ENCODE data around the gene UBL3. TPM values are rescaled to one million over a fixed set of nuclear protein-coding genes. Genes with fewer than 3 reads are reported as not detected.

Gene UBL3
- total RNA-seq, 2 experiments from 2014 or later: 7.2 to 8.1 TPM

DNA sequence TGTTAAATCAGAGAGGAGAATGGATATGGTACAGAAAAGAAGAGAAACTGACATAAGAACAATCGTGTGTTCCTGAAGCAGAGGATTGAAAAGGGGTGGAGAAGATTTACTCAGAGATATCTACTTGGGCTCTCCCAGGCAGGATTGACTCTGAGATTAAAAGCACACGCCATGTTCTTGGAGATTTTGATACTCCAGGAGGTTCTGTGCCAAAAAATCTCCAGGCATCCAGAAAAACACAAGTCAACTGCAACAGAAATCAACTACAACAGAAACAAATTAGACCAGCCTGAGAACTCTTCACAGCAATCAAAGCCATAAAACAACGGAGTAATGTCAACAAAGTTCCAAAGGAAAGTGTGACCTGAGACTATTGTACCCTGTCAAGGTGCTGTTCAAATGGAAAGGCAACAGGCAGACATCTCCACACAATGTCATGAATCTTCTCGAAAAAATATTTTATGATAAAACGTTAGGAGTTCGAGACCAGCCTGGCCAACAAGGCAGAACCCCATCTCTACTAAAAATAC, 104.2 kb downstream of the UBL3 start:
- POLR2A ChIA-PET: interaction anchor here (0.6 kb wide), 1 partner anchor 748 kb away, joined by 3 read pairs; no protein-coding TSS in a partner anchor

GRCh38 chr13:29745704-29746103, 104.7 kb downstream of the UBL3 start:
- Mint-ChIP-seq H3K27ac (no peak overlapping the region), H3K9me3 (no peaks in the 10 kb centered on the region), H3K4me3 (no peak overlapping the region), H3K36me3 (ENCODE audit: low read depth) (no peaks in the 10 kb centered on the region), H3K4me1 (ENCODE audit: low read depth) (no peaks in the 10 kb centered on the region), H3K27me3 (peaks cover 8% of the 10 kb centered on the region)
- CTCF ChIA-PET: no interaction called here
- DNase-seq (no peak), ATAC-seq (no peak)
- POLR2A ChIA-PET: interaction anchor here (0.6 kb wide), 1 partner anchor 748 kb away, joined by 3 read pairs; no protein-coding TSS in a partner anchor
- intact Hi-C loops (cut with micrococcal nuclease): no loop called here
- TF ChIP-seq, protein P1, sequence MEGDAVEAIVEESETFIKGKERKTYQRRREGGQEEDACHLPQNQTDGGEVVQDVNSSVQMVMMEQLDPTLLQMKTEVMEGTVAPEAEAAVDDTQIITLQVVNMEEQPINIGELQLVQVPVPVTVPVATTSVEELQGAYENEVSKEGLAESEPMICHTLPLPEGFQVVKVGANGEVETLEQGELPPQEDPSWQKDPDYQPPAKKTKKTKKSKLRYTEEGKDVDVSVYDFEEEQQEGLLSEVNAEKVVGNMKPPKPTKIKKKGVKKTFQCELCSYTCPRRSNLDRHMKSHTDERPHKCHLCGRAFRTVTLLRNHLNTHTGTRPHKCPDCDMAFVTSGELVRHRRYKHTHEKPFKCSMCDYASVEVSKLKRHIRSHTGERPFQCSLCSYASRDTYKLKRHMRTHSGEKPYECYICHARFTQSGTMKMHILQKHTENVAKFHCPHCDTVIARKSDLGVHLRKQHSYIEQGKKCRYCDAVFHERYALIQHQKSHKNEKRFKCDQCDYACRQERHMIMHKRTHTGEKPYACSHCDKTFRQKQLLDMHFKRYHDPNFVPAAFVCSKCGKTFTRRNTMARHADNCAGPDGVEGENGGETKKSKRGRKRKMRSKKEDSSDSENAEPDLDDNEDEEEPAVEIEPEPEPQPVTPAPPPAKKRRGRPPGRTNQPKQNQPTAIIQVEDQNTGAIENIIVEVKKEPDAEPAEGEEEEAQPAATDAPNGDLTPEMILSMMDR (IDR thresholded peaks at IDR 0.05): no peak

More for the DNA sequence above, 104.2 kb downstream of the UBL3 start:
- TF ChIP-seq, protein P1 (IDR thresholded peaks at IDR 0.05): no peak
- Mint-ChIP-seq H3K36me3 (ENCODE audit: low read depth) (no peaks in the 10 kb centered on the region), H3K27me3 (peaks cover 8% of the 10 kb centered on the region), H3K4me1 (ENCODE audit: low read depth) (no peaks in the 10 kb centered on the region), H3K9me3 (no peaks in the 10 kb centered on the region), H3K27ac (no peak overlapping the region), H3K4me3 (no peak overlapping the region)
- CTCF ChIA-PET: no interaction called here
- DNase-seq (no peak), ATAC-seq (no peak)
- intact Hi-C loops (cut with micrococcal nuclease): no loop called here

DNA sequence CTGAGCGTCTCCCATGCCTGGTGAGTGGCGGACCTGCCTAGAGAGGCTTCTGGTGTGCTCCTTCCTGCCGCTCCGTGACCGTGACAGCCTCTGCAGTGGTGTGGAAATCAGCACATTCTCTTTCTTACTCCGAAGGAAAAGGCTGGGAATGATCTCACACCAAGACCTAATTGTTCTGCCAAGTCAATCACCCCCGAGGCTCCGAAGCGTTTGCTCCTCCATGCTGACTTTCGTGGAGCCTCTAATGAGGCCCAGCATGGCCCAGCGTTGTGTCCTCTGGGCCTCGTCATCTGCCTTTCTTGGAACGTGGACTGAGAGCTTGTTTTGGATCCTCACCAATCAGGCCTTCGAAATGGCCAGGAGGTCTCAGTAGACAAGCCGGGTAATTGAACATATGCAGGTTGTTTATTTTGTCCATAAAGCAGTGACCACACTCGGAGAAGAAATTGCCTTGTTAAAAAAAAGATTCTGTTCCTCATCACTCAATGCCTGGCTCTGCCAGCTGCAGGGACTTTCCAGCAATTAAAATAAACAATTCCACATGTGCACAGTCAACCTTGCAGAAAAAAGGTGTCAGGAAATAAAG, 107.1 kb downstream of the UBL3 start:
- no peaks in the 10 kb centered on the region for H3K9me3 Mint-ChIP-seq
- no peak overlapping the region for H3K27ac Mint-ChIP-seq
- H3K27me3 Mint-ChIP-seq: peaks cover 6% of the 10 kb centered on the region
- no peak overlapping the region for H3K4me3 Mint-ChIP-seq
- TF ChIP-seq, protein P1 (IDR thresholded peaks at IDR 0.05): no peak
- ATAC-seq (no peak), DNase-seq (no peak)
- CTCF ChIA-PET: no interaction called here
- H3K4me1 Mint-ChIP-seq (ENCODE audit: low read depth): no peaks in the 10 kb centered on the region
- POLR2A ChIA-PET: no interaction called here
- no peaks in the 10 kb centered on the region for H3K36me3 Mint-ChIP-seq (ENCODE audit: low read depth)
- intact Hi-C loops (cut with micrococcal nuclease): no loop called here

- H3K4me3 Mint-ChIP-seq: no peak overlapping the region
Observed at GRCh38 chr13:29740961-29741360, 109.5 kb downstream of the UBL3 start.

DNA sequence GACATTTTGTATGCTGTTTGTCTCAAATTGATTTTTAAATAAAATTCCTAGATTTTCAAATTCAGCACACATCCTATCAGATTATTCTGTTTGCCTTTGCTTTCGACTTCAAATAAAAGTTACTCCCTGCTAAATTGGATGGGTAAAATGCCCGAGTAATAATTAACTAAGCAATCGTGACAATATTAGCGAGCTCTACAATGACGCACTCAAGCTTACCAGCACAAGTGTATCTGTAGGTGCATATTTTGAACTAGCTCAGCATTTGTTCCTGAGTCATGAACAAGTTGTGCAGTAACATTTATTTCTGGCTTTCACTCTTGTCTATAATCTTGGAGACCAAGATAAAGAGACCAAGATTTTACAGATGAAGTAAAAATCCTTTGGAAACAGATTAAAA, 113.4 kb downstream of the UBL3 start:
- intact Hi-C loops (cut with micrococcal nuclease): no loop called here
- Mint-ChIP-seq H3K4me3 (no peak overlapping the region), H3K36me3 (ENCODE audit: low read depth) (no peaks in the 10 kb centered on the region), H3K9me3 (no peaks in the 10 kb centered on the region), H3K27ac (no peak overlapping the region), H3K4me1 (ENCODE audit: low read depth) (peaks cover 11% of the 10 kb centered on the region), H3K27me3 (peaks cover 15% of the 10 kb centered on the region)
- ChIA-PET CTCF (no interaction called here), POLR2A (interaction anchor here (0.6 kb wide), 1 partner anchor 268 kb away, joined by 3 read pairs; no protein-coding TSS in a partner anchor)
- ATAC-seq (no peak), DNase-seq (no peak)
- TF ChIP-seq, protein P1 (IDR thresholded peaks at IDR 0.05): no peak

More at GRCh38 chr13:29740961-29741360, 109.5 kb downstream of the UBL3 start:
- TF ChIP-seq, protein P1 (IDR thresholded peaks at IDR 0.05): no peak
- Mint-ChIP-seq H3K4me1 (ENCODE audit: low read depth) (no peaks in the 10 kb centered on the region), H3K36me3 (ENCODE audit: low read depth) (no peaks in the 10 kb centered on the region), H3K9me3 (no peaks in the 10 kb centered on the region), H3K27me3 (peaks cover 5% of the 10 kb centered on the region), H3K27ac (no peak overlapping the region)
- ChIA-PET POLR2A (no interaction called here), CTCF (interaction anchor here (0.9 to 1.6 kb wide), 2 partner anchors 232 to 372 kb away, joined by 3 to 4 read pairs; no protein-coding TSS in a partner anchor)
- ATAC-seq (no peak), DNase-seq (no peak)
- intact Hi-C loops (cut with micrococcal nuclease): no loop called here
